Lower lobe of right lung (tissue), 2 donors: ENCODE results near the gene THSD4. TPM values are rescaled to one million over a fixed set of nuclear protein-coding genes. Genes with fewer than 3 reads are reported as not detected.
A peak's percentile ranks its signal among the peaks of the same experiment; 100 is the strongest.

ENCODE experiments used
- ATAC-seq, 2 donors: fragments of 200-7000 bp; cut with Tn5 transposase; one replicate each; pipeline ENCODE4 v1.9.1; 2020 to 2022; ENCODE audit warnings: mild to moderate bottlenecking in 2 of 2, moderate library complexity in 2 of 2
- DNase-seq: peaks from one replicate; pipeline ENCODE4 v3.0.0-alpha.2; 2020
- H3K27ac ChIP-seq: fragments of 200-600 bp; one replicate; pipeline ENCODE4 v1.8.0; 2022
- H3K27me3 ChIP-seq: fragments of 200-600 bp; one replicate; pipeline ENCODE4 v1.8.0; 2022; ENCODE audit warnings: low read depth
- H3K36me3 ChIP-seq: fragments of 200-600 bp; one replicate; pipeline ENCODE4 v1.8.0; 2022; ENCODE audit warnings: mild to moderate bottlenecking
- H3K4me1 ChIP-seq: fragments of 200-600 bp; one replicate; pipeline ENCODE4 v1.8.0; 2022
- H3K4me3 ChIP-seq: fragments of 200-600 bp; one replicate; pipeline ENCODE4 v1.8.0; 2022; ENCODE audit warnings: mild to moderate bottlenecking
- H3K9me3 ChIP-seq: fragments of 200-600 bp; one replicate; pipeline ENCODE4 v1.8.0; 2022
- CTCF ChIP-seq: fragments of 200-600 bp; IDR thresholded peaks from one replicate; pipeline ENCODE4 v1.8.0; 2022; ENCODE audit warnings: antibody characterized with exemption, mild to moderate bottlenecking
- intact Hi-C: fragments of 100-400 bp; cut with DNase I; formaldehyde crosslinking; loops from one replicate; pipeline ENCODE4 v1.11.0; 2022
- total RNA-seq: library from RNA; stranded (reverse); fragmentation: NEBNext Ultra II Directional; extraction: Animal tissue kit (Norgen Biotek cat#: 25700); gene quantifications from one replicate; pipeline ENCODE4 v1.2.1, GENCODE V29; 2021
- donor health status: DM: no; HTN: yes; CAD: no; lungs with severe emphysema.

The THSD4 gene
- total RNA-seq, 1 donor from 2014 or later: 18.2 TPM

GRCh38 chr15:71290002-71290401, 174.7 kb downstream of the THSD4 start:
- DNase-seq (no peak), ATAC-seq (no peak)
- no peak for TF ChIP-seq CTCF
- no peaks in the 10 kb centered on the region for H3K27me3 ChIP-seq
- H3K4me1 ChIP-seq: peaks cover 7% of the 10 kb centered on the region
- intact Hi-C loops: no loop called here
- H3K9me3 ChIP-seq: no peaks in the 10 kb centered on the region
- no peak overlapping the region for H3K27ac ChIP-seq
- no peaks in the 10 kb centered on the region for H3K36me3 ChIP-seq
- no peak overlapping the region for H3K4me3 ChIP-seq

GRCh38 chr15:71290881-71291635, 175.8 kb downstream of the THSD4 start:
- H3K4me3 ChIP-seq: no peak overlapping the region
- no peak for ATAC-seq
- intact Hi-C loops: no loop called here
- no peak overlapping the region for H3K27ac ChIP-seq
- TF ChIP-seq CTCF: no peak
- no peaks in the 10 kb centered on the region for H3K9me3 ChIP-seq
- H3K4me1 ChIP-seq: peaks cover 18% of the 10 kb centered on the region
- H3K27me3 ChIP-seq: no peaks in the 10 kb centered on the region
- no peaks in the 10 kb centered on the region for H3K36me3 ChIP-seq
- DNase-seq: no peak

GRCh38 chr15:71291723-71292122, 176.5 kb downstream of the THSD4 start:
- TF ChIP-seq CTCF: no peak
- ATAC-seq: no peak
- DNase-seq: no peak

GRCh38 chr15:71293723-71294122, 178.5 kb downstream of the THSD4 start:
- intact Hi-C loops: no loop called here
- no peak for ATAC-seq
- no peak for DNase-seq
- no peak overlapping the region for H3K4me3 ChIP-seq
- H3K36me3 ChIP-seq: no peaks in the 10 kb centered on the region
- no peak for TF ChIP-seq CTCF
- H3K27ac ChIP-seq: peak overlapping the region; percentile 43
- H3K9me3 ChIP-seq: no peaks in the 10 kb centered on the region
- no peaks in the 10 kb centered on the region for H3K27me3 ChIP-seq
- peaks cover 19% of the 10 kb centered on the region for H3K4me1 ChIP-seq

More at GRCh38 chr15:71291723-71292122, 176.5 kb downstream of the THSD4 start:
- Histone ChIP-seq H3K4me3 (no peak overlapping the region), H3K27me3 (no peaks in the 10 kb centered on the region), H3K27ac (no peak overlapping the region), H3K9me3 (no peaks in the 10 kb centered on the region), H3K4me1 (peaks cover 21% of the 10 kb centered on the region), H3K36me3 (no peaks in the 10 kb centered on the region)
- intact Hi-C loops: no loop called here

- ATAC-seq: no peak
- no peaks in the 10 kb centered on the region for H3K9me3 ChIP-seq
- no peak overlapping the region for H3K4me3 ChIP-seq
- TF ChIP-seq CTCF: no peak
- no peaks in the 10 kb centered on the region for H3K27me3 ChIP-seq
- no peak for DNase-seq
- intact Hi-C loops: no loop called here
- peaks cover 14% of the 10 kb centered on the region for H3K4me1 ChIP-seq
- H3K27ac ChIP-seq: peak overlapping the region; percentile 43
- no peaks in the 10 kb centered on the region for H3K36me3 ChIP-seq
Measured at GRCh38 chr15:71294251-71294910, 179.1 kb downstream of the THSD4 start.
